OCI-LY1 (cell line): ENCODE results near the gene C16orf90.

Experiments used
- H2AFZ ChIP-seq: fragments of 200-600 bp; sonication (generic), shearing (Covaris generic); 2 replicates; pipeline ENCODE4 v1.6.0; 2014; ENCODE audit warnings: antibody characterized with exemption, mild to moderate bottlenecking, low read length
- H3F3A ChIP-seq: fragments of 200-600 bp; sonication (generic), shearing (Covaris generic); 2 replicates; pipeline ENCODE4 v1.6.0; 2014; ENCODE audit warnings: mild to moderate bottlenecking, antibody characterized with exemption, low read length, moderate library complexity; ENCODE audit not compliant: insufficient read depth
- H3K27ac ChIP-seq: fragments of 200-600 bp; sonication (generic); 2 replicates; pipeline ENCODE4 v1.5.1; 2014; ENCODE audit warnings: low read length, mixed run types, mild to moderate bottlenecking, low read depth; ENCODE audit not compliant: poor library complexity, severe bottlenecking
- H3K27me3 ChIP-seq: fragments of 200-600 bp; sonication (generic); 2 replicates; pipeline ENCODE4 v1.6.0; 2014; ENCODE audit warnings: antibody characterized with exemption, mild to moderate bottlenecking, low read length, moderate library complexity; ENCODE audit not compliant: insufficient read depth
- H3K36me3 ChIP-seq: fragments of 200-600 bp; sonication (generic); 2 replicates; pipeline ENCODE4 v1.6.1; 2014; ENCODE audit warnings: mild to moderate bottlenecking, antibody characterized with exemption, low read length, moderate library complexity, mixed read lengths; ENCODE audit not compliant: insufficient read depth
- H3K4me1 ChIP-seq: fragments of 200-600 bp; sonication (generic); 2 replicates; pipeline ENCODE4 v1.5.1; 2014; ENCODE audit warnings: mild to moderate bottlenecking, low read length, moderate library complexity; ENCODE audit not compliant: insufficient read depth, severe bottlenecking
- H3K4me2 ChIP-seq: fragments of 200-600 bp; sonication (generic), shearing (Covaris generic); 2 replicates; pipeline ENCODE4 v1.6.1; 2014; ENCODE audit warnings: low read length
- H3K4me3 ChIP-seq: fragments of 200-600 bp; sonication (generic); 2 replicates; pipeline ENCODE4 v1.5.1; 2014; ENCODE audit warnings: low read length, low read depth, mild to moderate bottlenecking, mixed read lengths; ENCODE audit not compliant: poor library complexity, severe bottlenecking
- H3K79me2 ChIP-seq: fragments of 200-600 bp; shearing (Covaris generic); 2 replicates; pipeline ENCODE4 v1.6.1; 2016; ENCODE audit warnings: mixed run types, low read length, mixed read lengths; ENCODE audit not compliant: insufficient read depth
- H3K9ac ChIP-seq: fragments of 200-600 bp; sonication (generic), shearing (Covaris generic); 2 replicates; pipeline ENCODE4 v1.6.1; 2014; ENCODE audit warnings: mild to moderate bottlenecking, low read length, mixed read lengths
- H3K9me2 ChIP-seq: fragments of 200-600 bp; sonication (generic), shearing (Covaris generic); 2 replicates; pipeline ENCODE4 v1.6.1; 2014; ENCODE audit warnings: low read depth, mild to moderate bottlenecking, low read length, mixed read lengths
- H3K9me3 ChIP-seq: fragments of 200-600 bp; shearing (Covaris generic); 2 replicates; pipeline ENCODE4 v1.6.1; 2014; ENCODE audit warnings: low read length, mixed read lengths
- H4K20me1 ChIP-seq: fragments of 200-600 bp; sonication (generic), shearing (Covaris generic); 2 replicates; pipeline ENCODE4 v1.6.0; 2016; ENCODE audit warnings: mild to moderate bottlenecking, low read length; ENCODE audit not compliant: insufficient read depth
- CTCF ChIP-seq: fragments of 200-600 bp; sonication (generic), shearing (Covaris generic); IDR thresholded peaks from 2 replicates; pipeline ENCODE4 v1.5.1; 2017; ENCODE audit warnings: mild to moderate bottlenecking, antibody characterized with exemption, low read length, moderate library complexity, mixed read lengths
- EZH2 ChIP-seq: fragments of 200-600 bp; sonication (generic), shearing (Covaris generic); IDR thresholded peaks from 2 replicates; pipeline ENCODE4 v1.8.0; 2017; ENCODE audit warnings: borderline replicate concordance, mixed run types, mild to moderate bottlenecking, antibody characterized with exemption, low read length, moderate library complexity, mixed read lengths

C16orf90 gene

GRCh38 chr16:3495176-3495575 is at the start of gene C16orf90:
TSS of gene C16orf90 (minus strand) at chr16:3495489. CDS start at chr16:3495421, 68 bp downstream.
- Histone ChIP-seq H3K4me1 (no peaks in the 10 kb centered on the region), H3K9me3 (no peaks in the 10 kb centered on the region), H3F3A (no peaks in the 10 kb centered on the region), H3K27me3 (peaks cover 4% of the 10 kb centered on the region; the same call in 1 of the 2 replicates), H3K4me3 (no peak within 1 kb of the TSS), H2AFZ (no peak within 1 kb of the TSS), H3K4me2 (no peak within 1 kb of the TSS), H3K27ac (no peak within 1 kb of the TSS), H4K20me1 (no peaks in the 10 kb centered on the region), H3K79me2 (no peaks in the 10 kb centered on the region), H3K36me3 (no peaks in the 10 kb centered on the region), H3K9me2 (no peaks in the 10 kb centered on the region), H3K9ac (no peak within 1 kb of the TSS)
- TF ChIP-seq CTCF (no peak), EZH2 (no peak)

- Histone ChIP-seq H3F3A (no peaks in the 10 kb centered on the region), H3K27ac (no peak overlapping the region), H3K4me3 (no peak overlapping the region), H3K9me3 (no peaks in the 10 kb centered on the region), H2AFZ (no peak overlapping the region), H4K20me1 (no peaks in the 10 kb centered on the region), H3K4me1 (peaks cover 7% of the 10 kb centered on the region), H3K9ac (no peak overlapping the region), H3K36me3 (peaks cover 4% of the 10 kb centered on the region; the same call in 1 of the 2 replicates), H3K9me2 (no peaks in the 10 kb centered on the region), H3K4me2 (no peak overlapping the region), H3K27me3 (no peaks in the 10 kb centered on the region), H3K79me2 (no peaks in the 10 kb centered on the region)
- TF ChIP-seq EZH2 = no peak
- TF ChIP-seq CTCF = no peak
These were observed 47.5 kb upstream of the C16orf90 start for GRCh38 chr16:3542601-3543373.

- Histone ChIP-seq H3K4me3 (no peak overlapping the region), H3K9ac (no peak overlapping the region), H3K36me3 (peaks cover 4% of the 10 kb centered on the region; the same call in 1 of the 2 replicates), H3K9me3 (no peaks in the 10 kb centered on the region), H3K9me2 (no peaks in the 10 kb centered on the region), H2AFZ (no peak overlapping the region), H3K4me2 (no peak overlapping the region), H3K79me2 (no peaks in the 10 kb centered on the region), H3F3A (no peaks in the 10 kb centered on the region), H3K27me3 (no peaks in the 10 kb centered on the region), H3K4me1 (peaks cover 14% of the 10 kb centered on the region), H4K20me1 (no peaks in the 10 kb centered on the region), H3K27ac (no peak overlapping the region)
- no peak for TF ChIP-seq CTCF
- no peak for TF ChIP-seq EZH2
These were observed 46.4 kb upstream of the C16orf90 start for GRCh38 chr16:3541527-3542155.
